ENCODE results near the gene DNAJB6. TPM values are rescaled to one million over a fixed set of nuclear protein-coding genes. Genes with fewer than 3 reads are reported as not detected.

DNAJB6 gene
- total RNA-seq, 1 experiment from 2014 or later = 201 TPM

DNA sequence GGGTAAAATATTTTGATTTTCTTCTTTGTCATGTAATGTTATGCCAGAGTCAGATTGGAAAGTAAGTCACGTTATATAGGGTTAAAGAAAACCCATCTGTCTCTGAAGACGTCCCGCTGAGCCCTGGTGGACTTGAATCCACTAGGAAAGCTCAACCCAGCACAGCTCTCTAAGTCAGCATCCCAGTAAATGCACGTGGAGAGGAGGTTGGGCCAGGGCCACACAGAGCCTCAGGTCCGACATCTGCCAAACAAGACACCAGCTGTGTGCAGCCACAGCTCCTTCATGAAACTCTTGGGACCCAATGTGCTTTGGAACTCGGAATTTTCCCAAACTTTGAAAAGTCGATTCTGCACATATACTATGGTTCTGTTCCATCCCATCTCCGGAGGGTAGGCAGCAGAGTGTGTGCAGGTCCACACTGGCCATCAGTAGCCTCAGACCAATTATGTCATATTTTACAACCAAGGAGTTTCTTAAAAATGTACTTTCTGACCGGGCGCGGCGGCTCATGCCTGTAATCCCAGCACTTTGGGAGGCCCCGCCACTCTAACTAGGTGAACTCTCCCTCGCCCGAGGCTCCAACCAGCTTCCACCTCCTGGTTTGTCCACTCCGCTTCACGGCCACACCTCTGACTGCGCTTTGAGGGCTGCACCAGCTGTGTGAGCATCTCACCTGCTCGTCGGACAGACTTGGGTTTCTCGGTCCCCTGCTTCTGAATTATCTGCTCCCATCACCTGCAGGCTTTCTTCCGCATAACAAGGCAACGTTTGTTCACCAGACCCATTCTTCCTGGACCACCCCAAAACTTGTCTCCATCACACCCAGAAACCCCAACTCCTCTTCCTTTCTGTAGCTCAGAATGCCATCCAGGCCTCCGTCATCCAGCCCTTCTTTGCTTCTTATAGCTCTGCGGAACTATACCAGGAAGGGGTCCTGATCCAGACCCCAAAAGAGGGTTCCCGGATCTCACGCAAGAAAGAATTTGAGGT, 29.7 kb upstream of the DNAJB6 start:
- TF ChIP-seq, protein P1, sequence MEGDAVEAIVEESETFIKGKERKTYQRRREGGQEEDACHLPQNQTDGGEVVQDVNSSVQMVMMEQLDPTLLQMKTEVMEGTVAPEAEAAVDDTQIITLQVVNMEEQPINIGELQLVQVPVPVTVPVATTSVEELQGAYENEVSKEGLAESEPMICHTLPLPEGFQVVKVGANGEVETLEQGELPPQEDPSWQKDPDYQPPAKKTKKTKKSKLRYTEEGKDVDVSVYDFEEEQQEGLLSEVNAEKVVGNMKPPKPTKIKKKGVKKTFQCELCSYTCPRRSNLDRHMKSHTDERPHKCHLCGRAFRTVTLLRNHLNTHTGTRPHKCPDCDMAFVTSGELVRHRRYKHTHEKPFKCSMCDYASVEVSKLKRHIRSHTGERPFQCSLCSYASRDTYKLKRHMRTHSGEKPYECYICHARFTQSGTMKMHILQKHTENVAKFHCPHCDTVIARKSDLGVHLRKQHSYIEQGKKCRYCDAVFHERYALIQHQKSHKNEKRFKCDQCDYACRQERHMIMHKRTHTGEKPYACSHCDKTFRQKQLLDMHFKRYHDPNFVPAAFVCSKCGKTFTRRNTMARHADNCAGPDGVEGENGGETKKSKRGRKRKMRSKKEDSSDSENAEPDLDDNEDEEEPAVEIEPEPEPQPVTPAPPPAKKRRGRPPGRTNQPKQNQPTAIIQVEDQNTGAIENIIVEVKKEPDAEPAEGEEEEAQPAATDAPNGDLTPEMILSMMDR (IDR thresholded peaks at IDR 0.05) = no peak
- TF ChIP-seq TCF7L2 (IDR thresholded peaks at IDR 0.05; ENCODE audit: low read depth, low read length) = no peak
- no peak for TF ChIP-seq SIN3A (IDR thresholded peaks at IDR 0.05; ENCODE audit: borderline replicate concordance, insufficient read depth, low read depth, low read length)
- no peak for TF ChIP-seq POLR2AphosphoS5 (IDR thresholded peaks at IDR 0.05; ENCODE audit: low read depth, low read length)
- TF ChIP-seq, protein P2, sequence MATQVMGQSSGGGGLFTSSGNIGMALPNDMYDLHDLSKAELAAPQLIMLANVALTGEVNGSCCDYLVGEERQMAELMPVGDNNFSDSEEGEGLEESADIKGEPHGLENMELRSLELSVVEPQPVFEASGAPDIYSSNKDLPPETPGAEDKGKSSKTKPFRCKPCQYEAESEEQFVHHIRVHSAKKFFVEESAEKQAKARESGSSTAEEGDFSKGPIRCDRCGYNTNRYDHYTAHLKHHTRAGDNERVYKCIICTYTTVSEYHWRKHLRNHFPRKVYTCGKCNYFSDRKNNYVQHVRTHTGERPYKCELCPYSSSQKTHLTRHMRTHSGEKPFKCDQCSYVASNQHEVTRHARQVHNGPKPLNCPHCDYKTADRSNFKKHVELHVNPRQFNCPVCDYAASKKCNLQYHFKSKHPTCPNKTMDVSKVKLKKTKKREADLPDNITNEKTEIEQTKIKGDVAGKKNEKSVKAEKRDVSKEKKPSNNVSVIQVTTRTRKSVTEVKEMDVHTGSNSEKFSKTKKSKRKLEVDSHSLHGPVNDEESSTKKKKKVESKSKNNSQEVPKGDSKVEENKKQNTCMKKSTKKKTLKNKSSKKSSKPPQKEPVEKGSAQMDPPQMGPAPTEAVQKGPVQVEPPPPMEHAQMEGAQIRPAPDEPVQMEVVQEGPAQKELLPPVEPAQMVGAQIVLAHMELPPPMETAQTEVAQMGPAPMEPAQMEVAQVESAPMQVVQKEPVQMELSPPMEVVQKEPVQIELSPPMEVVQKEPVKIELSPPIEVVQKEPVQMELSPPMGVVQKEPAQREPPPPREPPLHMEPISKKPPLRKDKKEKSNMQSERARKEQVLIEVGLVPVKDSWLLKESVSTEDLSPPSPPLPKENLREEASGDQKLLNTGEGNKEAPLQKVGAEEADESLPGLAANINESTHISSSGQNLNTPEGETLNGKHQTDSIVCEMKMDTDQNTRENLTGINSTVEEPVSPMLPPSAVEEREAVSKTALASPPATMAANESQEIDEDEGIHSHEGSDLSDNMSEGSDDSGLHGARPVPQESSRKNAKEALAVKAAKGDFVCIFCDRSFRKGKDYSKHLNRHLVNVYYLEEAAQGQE (IDR thresholded peaks at IDR 0.05; ENCODE audit: insufficient read depth in 1 of 2, low read depth in 2 of 2, low read length in 1 of 2) = no peak
- Histone ChIP-seq H3K27ac (ENCODE audit: low read length) (peak overlapping the region; percentile 66), H3K4me3 (ENCODE audit: low read depth in 2 of 2, low read length in 2 of 2) (no peak overlapping the region), H3K9me3 (ENCODE audit: control insufficient read depth, insufficient read depth, low read depth, low read length) (no peaks in the 10 kb centered on the region), H3K4me1 (ENCODE audit: control insufficient read depth, insufficient read depth, low read length) (peaks cover 36% of the 10 kb centered on the region), H3K27me3 (ENCODE audit: control insufficient read depth, insufficient read depth, low read length) (no peaks in the 10 kb centered on the region), H3K36me3 (ENCODE audit: control insufficient read depth, insufficient read depth, low read length) (no peaks in the 10 kb centered on the region)
- ATAC-seq (no peak), DNase-seq (ENCODE audit: low read depth, low spot score) (no peak)
- in situ Hi-C loops (cut with HindIII; ENCODE audit: low pct_unique_long_range_greater_than_20kb, low sequenced_read_pairs) = no loop called here
- POLR2A ChIA-PET = interaction anchor here (0.6 kb wide), 1 partner anchor 32 kb away, joined by 10 read pairs; no protein-coding TSS in a partner anchor
- CTCF ChIA-PET = no interaction called here
- intact Hi-C loops (cut with micrococcal nuclease; ENCODE audit: unreplicated experiment) = no loop called here
- no TSS peak for BruUV-seq (replicated peaks)

DNA sequence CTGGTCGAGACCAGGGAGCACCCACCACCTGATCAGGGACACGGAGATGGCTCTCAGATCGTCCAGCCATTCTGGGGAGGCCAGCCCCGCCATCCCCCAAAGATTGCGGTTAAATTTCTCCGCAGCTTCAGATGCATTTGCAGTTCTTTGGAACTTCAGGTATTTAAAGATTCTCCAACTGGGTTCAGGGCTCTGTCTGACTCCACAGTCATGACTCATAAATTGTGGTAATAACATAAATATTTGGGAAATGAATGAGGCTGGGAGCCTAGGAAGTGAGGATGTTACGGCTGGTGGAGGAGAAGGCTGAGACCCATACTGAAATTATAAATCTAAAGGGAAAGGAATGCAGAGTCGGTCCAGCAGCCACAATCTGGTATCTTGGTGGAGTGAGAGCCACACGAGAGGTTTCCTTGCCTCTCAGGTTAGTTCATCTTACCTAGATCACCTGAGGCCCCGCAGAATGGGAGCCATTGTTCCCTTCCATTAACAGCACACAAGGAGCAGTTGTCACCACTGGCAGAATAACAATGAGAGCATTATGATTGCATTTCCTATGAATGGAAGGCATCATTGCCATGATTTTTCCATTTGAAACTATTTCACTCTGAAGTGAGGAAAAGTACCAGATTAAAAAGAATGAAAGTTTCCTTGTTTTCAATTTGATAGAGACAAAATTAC, 26.7 kb upstream of the DNAJB6 start:
- POLR2A ChIA-PET = no interaction called here
- Histone ChIP-seq H3K27ac (ENCODE audit: low read length) (peak overlapping the region; percentile 96), H3K4me1 (ENCODE audit: control insufficient read depth, insufficient read depth, low read length) (peaks cover 29% of the 10 kb centered on the region), H3K27me3 (ENCODE audit: control insufficient read depth, insufficient read depth, low read length) (no peaks in the 10 kb centered on the region), H3K9me3 (ENCODE audit: control insufficient read depth, insufficient read depth, low read depth, low read length) (no peaks in the 10 kb centered on the region), H3K36me3 (ENCODE audit: control insufficient read depth, insufficient read depth, low read length) (no peaks in the 10 kb centered on the region), H3K4me3 (ENCODE audit: low read depth in 2 of 2, low read length in 2 of 2) (peak overlapping the region; percentile 7 to 45; a peak in 3 of 4 replicates)
- BruUV-seq (replicated peaks) = no TSS peak
- peak; percentile 83 for ATAC-seq
- TF ChIP-seq SIN3A (IDR thresholded peaks at IDR 0.05; ENCODE audit: borderline replicate concordance, insufficient read depth, low read depth, low read length) = no peak
- TF ChIP-seq TCF7L2 (IDR thresholded peaks at IDR 0.05; ENCODE audit: low read depth, low read length) = peak; percentile 22; the same call in 1 of the 2 replicates
- DNase-seq (ENCODE audit: low read depth, low spot score) = peak; percentile 94
- intact Hi-C loops (cut with micrococcal nuclease; ENCODE audit: unreplicated experiment) = no loop called here
- CTCF ChIA-PET = no interaction called here
- in situ Hi-C loops (cut with HindIII; ENCODE audit: low pct_unique_long_range_greater_than_20kb, low sequenced_read_pairs) = no loop called here
